Cardiac muscle cell (in vitro differentiated cells and primary cell): ENCODE results near the gene ZIM2. TPM values are rescaled to one million over a fixed set of nuclear protein-coding genes. Genes with fewer than 3 reads are reported as not detected.

ENCODE experiments used
- DNase-seq, 2 donors: peaks; one replicate each; pipeline versions ENCODE4 v3.0.0 to v3.0.0-alpha.2; 2010 to 2017; ENCODE audit warnings: low read depth in 1 of 2, low spot score in 1 of 2
- H3K27ac ChIP-seq: fragments of 200-600 bp; sonication (generic); 2 replicates; pipeline ENCODE4 v1.5.1; 2016
- H3K27me3 ChIP-seq: fragments of 200-600 bp; sonication (generic); 2 replicates; pipeline ENCODE4 v1.6.0; 2016; ENCODE audit warnings: control low read depth
- H3K36me3 ChIP-seq: fragments of 200-600 bp; sonication (generic); 2 replicates; pipeline ENCODE4 v1.5.1; 2016; ENCODE audit warnings: control low read depth
- H3K4me1 ChIP-seq: fragments of 200-600 bp; sonication (generic); 2 replicates; pipeline ENCODE4 v1.8.1; 2017; ENCODE audit warnings: low read depth, mild to moderate bottlenecking, mixed run types
- H3K4me3 ChIP-seq: fragments of 200-600 bp; sonication (generic); 2 replicates; pipeline ENCODE4 v1.5.1; 2016; ENCODE audit warnings: mild to moderate bottlenecking
- H3K9me3 ChIP-seq: fragments of 200-600 bp; sonication (generic); 2 replicates; pipeline ENCODE4 v1.5.1; 2017; ENCODE audit warnings: low read depth, mild to moderate bottlenecking, control low read depth
- polyA plus RNA-seq: library from polyadenylated mRNA; unstranded; fragments of >200 nt; fragmentation: Nextera tagmentation; extraction: Ambion mirVana; gene quantifications from 2 replicates; pipeline ENCODE4 v1.2.1, GENCODE V29; 2016
- total RNA-seq: library from RNA; depleted of rRNA; stranded (reverse); fragments of >200 nt; gene quantifications from 2 replicates; pipeline ENCODE4 v1.2.3, GENCODE V29; 2016
- TF ChIP-seq, protein P1 (sequence below): IDR thresholded peaks from 2 replicates; pipeline ENCODE4 v1.5.1; 2012; ENCODE audit warnings: low read depth, mild to moderate bottlenecking, low read length

ZIM2 gene
- total and polyA plus RNA-seq, 2 experiments from 2014 or later: not detected

DNA sequence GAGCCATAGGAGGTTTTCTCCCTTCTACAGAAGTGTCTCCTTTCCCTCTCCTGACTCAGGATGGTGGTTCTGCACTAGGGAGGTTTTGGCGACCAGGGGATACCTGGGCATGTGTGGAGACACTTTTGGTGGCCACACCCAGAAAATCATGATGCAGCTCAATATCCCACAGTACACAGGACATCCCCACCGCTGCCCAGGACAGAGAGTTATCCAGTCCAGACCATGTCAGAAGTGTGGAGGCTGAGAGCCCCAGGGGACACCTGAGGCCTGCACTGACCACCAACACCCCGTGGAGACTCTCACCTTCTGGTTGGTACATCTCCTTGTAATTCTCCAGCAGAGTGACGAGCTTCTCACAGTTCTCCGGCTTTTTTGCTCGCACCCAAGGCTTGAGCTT lies 16.6 kb downstream of the ZIM2 start:
- Histone ChIP-seq H3K4me1 (no peaks in the 10 kb centered on the region), H3K27me3 (no peaks in the 10 kb centered on the region), H3K36me3 (no peaks in the 10 kb centered on the region), H3K27ac (no peak overlapping the region), H3K9me3 (no peaks in the 10 kb centered on the region), H3K4me3 (no peak overlapping the region)
- TF ChIP-seq, protein P1, sequence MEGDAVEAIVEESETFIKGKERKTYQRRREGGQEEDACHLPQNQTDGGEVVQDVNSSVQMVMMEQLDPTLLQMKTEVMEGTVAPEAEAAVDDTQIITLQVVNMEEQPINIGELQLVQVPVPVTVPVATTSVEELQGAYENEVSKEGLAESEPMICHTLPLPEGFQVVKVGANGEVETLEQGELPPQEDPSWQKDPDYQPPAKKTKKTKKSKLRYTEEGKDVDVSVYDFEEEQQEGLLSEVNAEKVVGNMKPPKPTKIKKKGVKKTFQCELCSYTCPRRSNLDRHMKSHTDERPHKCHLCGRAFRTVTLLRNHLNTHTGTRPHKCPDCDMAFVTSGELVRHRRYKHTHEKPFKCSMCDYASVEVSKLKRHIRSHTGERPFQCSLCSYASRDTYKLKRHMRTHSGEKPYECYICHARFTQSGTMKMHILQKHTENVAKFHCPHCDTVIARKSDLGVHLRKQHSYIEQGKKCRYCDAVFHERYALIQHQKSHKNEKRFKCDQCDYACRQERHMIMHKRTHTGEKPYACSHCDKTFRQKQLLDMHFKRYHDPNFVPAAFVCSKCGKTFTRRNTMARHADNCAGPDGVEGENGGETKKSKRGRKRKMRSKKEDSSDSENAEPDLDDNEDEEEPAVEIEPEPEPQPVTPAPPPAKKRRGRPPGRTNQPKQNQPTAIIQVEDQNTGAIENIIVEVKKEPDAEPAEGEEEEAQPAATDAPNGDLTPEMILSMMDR: no peak
- DNase-seq: no peak

DNA sequence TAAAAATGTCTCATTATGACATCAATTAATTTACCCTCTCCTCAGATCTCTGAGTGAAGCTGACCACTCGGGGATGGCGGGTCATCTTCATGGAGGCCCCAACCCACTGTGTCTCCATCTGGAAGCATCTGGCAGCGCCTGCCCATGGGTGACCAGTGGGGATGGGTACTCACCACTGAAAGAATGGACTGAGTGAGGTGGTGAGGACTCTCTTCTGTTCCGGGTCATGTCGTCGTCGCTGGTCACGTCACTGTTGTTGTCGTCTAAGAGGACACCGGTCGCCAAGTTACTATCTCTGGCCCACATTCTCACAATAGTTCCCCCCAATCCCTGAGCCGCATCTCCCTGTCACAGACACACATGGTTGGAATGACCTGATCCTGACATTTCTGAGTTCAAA lies 17.1 kb downstream of the ZIM2 start:
- Histone ChIP-seq H3K4me1 (no peaks in the 10 kb centered on the region), H3K4me3 (no peak overlapping the region), H3K9me3 (no peaks in the 10 kb centered on the region), H3K36me3 (no peaks in the 10 kb centered on the region), H3K27ac (no peak overlapping the region), H3K27me3 (no peaks in the 10 kb centered on the region)
- TF ChIP-seq, protein P1: no peak
- DNase-seq: no peak

DNA sequence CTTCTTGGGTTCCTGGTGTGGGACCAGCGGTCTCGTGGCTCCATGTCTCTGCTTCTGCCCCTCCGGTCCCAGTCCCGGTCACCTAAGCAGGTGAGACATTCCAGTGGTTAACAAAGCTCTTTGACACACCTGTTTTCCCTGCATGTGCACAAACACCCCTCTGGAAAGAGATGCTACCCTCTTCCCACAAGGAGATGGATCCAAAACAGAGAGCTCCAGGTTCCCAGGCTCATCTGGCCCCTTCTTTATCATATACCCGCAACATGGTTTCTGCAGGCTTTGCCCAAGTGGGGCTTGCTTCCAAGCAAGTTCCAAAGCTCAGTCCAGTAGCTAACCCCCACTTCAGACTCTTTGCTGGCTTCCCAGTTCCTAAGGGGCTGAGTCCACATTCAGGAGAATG lies 17.8 kb downstream of the ZIM2 start:
- H3K9me3 ChIP-seq: no peaks in the 10 kb centered on the region
- TF ChIP-seq, protein P1: no peak
- no peaks in the 10 kb centered on the region for H3K27me3 ChIP-seq
- no peaks in the 10 kb centered on the region for H3K36me3 ChIP-seq
- no peak overlapping the region for H3K27ac ChIP-seq
- H3K4me3 ChIP-seq: no peak overlapping the region
- no peaks in the 10 kb centered on the region for H3K4me1 ChIP-seq
- no peak for DNase-seq

DNA sequence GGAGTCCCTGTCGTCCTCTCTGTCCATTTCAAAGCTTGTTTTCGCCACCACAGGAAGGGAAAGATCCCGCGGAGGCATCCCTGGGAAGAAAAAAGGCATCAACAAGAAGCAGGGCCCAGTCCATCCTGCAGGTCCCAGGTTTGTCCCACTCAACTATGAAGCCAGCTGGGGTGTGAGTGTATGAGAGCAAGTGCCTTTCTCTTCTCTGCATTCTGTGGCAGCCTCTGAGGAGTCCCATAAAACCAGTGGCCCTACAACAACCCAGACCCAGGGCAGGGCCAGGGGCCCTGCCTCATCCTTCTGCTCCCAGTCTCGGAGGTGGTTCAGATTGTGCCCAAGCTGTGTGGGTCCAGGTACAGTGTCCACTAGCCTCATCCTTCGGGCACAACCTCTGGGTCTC lies 18.9 kb downstream of the ZIM2 start:
- H3K27me3 ChIP-seq: no peaks in the 10 kb centered on the region
- TF ChIP-seq, protein P1: no peak
- no peak overlapping the region for H3K4me3 ChIP-seq
- DNase-seq: no peak
- H3K27ac ChIP-seq: no peak overlapping the region
- no peaks in the 10 kb centered on the region for H3K9me3 ChIP-seq
- no peaks in the 10 kb centered on the region for H3K4me1 ChIP-seq
- H3K36me3 ChIP-seq: no peaks in the 10 kb centered on the region

DNA sequence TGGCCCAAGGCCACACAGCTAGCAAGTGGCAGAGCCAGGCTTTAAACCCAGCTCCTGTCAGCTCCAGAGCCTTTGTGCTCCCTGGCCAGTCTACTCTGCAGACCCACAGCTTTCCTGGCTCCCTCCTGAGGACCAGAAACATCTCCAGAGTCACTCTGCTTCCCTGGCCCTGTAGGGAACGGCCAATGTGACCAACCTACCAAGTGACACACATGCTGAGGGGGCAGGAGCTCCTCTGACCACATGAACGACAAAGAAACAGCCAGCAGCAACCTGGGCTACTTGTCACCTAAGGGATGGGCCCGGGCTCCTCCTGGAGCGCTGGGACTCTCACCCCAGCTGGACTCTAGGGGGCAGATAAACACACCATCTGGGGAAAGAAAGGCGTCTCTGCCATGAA lies 19.3 kb downstream of the ZIM2 start:
- Histone ChIP-seq H3K4me1 (no peaks in the 10 kb centered on the region), H3K27me3 (no peaks in the 10 kb centered on the region), H3K4me3 (no peak overlapping the region), H3K36me3 (no peaks in the 10 kb centered on the region), H3K9me3 (no peaks in the 10 kb centered on the region), H3K27ac (no peak overlapping the region)
- no peak for DNase-seq
- TF ChIP-seq, protein P1: no peak

DNA sequence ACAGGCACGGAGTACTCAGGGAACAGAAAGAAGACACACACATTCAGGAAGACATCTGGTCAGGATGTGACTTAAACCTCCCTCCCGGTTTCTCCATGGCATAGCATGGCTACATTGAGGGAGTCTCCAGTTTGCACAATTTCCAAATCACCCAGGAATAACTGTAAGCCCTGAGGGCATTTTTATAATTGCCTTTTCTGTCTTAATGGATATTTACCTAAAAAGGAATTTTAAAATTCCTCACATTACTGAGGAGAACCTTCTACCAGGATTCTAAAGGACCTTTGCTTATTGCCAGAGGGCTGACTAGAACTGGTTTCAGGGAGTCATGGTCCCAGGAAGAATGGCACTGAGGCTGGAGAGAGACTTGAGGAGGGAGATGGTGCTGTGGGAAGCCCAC lies 21.4 kb downstream of the ZIM2 start:
- Histone ChIP-seq H3K4me3 (no peak overlapping the region), H3K27ac (no peak overlapping the region), H3K4me1 (no peaks in the 10 kb centered on the region), H3K36me3 (no peaks in the 10 kb centered on the region), H3K27me3 (no peaks in the 10 kb centered on the region), H3K9me3 (no peaks in the 10 kb centered on the region)
- no peak for DNase-seq
- TF ChIP-seq, protein P1: no peak
